Mesenchymal stem cell (in vitro differentiated cells and primary cell): Measurements from ENCODE around the gene ARHGAP24.

Source experiments
- DNase-seq: peaks from one replicate; pipeline ENCODE4 v3.0.0-alpha.2; 2013
- H2AFZ ChIP-seq: one replicate; pipeline ENCODE4 v1.6.1; 2013; ENCODE audit warnings: low read depth, mild to moderate bottlenecking, control low read depth, inconsistent platforms, low read length, moderate library complexity
- H2AK5ac ChIP-seq: 2 replicates; pipeline ENCODE4 v1.6.1; 2013; ENCODE audit warnings: low read length, moderate library complexity, mild to moderate bottlenecking, inconsistent platforms; ENCODE audit not compliant: severe bottlenecking
- H2BK120ac ChIP-seq: one replicate; pipeline ENCODE4 v1.6.1; 2013; ENCODE audit warnings: low read depth, mild to moderate bottlenecking, inconsistent platforms, low read length, moderate library complexity
- H2BK12ac ChIP-seq, 2 experiments: one replicate each; pipeline ENCODE4 v1.6.1; 2013; ENCODE audit warnings: inconsistent platforms in 2 of 2, low read length in 2 of 2, mild to moderate bottlenecking in 2 of 2, moderate library complexity in 2 of 2, control low read depth in 1 of 2
- H2BK15ac ChIP-seq: one replicate; pipeline ENCODE4 v1.6.1; 2013; ENCODE audit warnings: mild to moderate bottlenecking, low read depth, inconsistent platforms; ENCODE audit not compliant: poor library complexity, severe bottlenecking
- H2BK5ac ChIP-seq: 2 replicates; pipeline ENCODE4 v1.6.1; 2013; ENCODE audit warnings: low read depth, mild to moderate bottlenecking, low read length, control low read depth, inconsistent platforms; ENCODE audit not compliant: poor library complexity, severe bottlenecking
- H3K14ac ChIP-seq, 2 experiments: one replicate each; pipeline ENCODE4 v1.6.1; 2013; ENCODE audit warnings: inconsistent platforms in 2 of 2, low read length in 2 of 2, control low read depth in 1 of 2, mild to moderate bottlenecking in 1 of 2, moderate library complexity in 1 of 2
- H3K18ac ChIP-seq, 2 experiments: one replicate each; pipeline ENCODE4 v1.6.1; 2013; ENCODE audit warnings: inconsistent platforms in 2 of 2, low read length in 2 of 2, control low read depth in 1 of 2, low read depth in 1 of 2, mild to moderate bottlenecking in 1 of 2
- H3K23ac ChIP-seq, 2 experiments: one replicate each; pipeline ENCODE4 v1.6.1; 2013; ENCODE audit warnings: inconsistent platforms in 2 of 2, low read length in 2 of 2, mild to moderate bottlenecking in 2 of 2, moderate library complexity in 2 of 2, control low read depth in 1 of 2
- H3K27ac ChIP-seq: 2 replicates; pipeline ENCODE4 v1.5.1; 2013; ENCODE audit warnings: mild to moderate bottlenecking, moderate library complexity, low read length, control low read depth, inconsistent platforms; ENCODE audit not compliant: poor library complexity, severe bottlenecking
- H3K27me3 ChIP-seq, 2 experiments: 2 replicates each; pipeline versions ENCODE4 v1.6.1 to v1.7.0; 2013; ENCODE audit warnings: low read length in 2 of 2, mild to moderate bottlenecking in 2 of 2, moderate library complexity in 2 of 2, control low read depth in 1 of 2, inconsistent platforms in 1 of 2; ENCODE audit not compliant: control insufficient read depth in 1 of 2, insufficient read depth in 1 of 2
- H3K36me3 ChIP-seq, 2 experiments: 2 replicates each; pipeline versions ENCODE4 v1.6.1 to v1.7.0; 2013; ENCODE audit warnings: low read length in 2 of 2, control low read depth in 1 of 2, inconsistent platforms in 1 of 2, low read depth in 1 of 2, mild to moderate bottlenecking in 1 of 2; ENCODE audit not compliant: insufficient read depth in 2 of 2, control insufficient read depth in 1 of 2
- H3K4ac ChIP-seq, 2 experiments: one replicate each; pipeline ENCODE4 v1.6.1; 2013; ENCODE audit warnings: inconsistent platforms in 2 of 2, low read length in 2 of 2, mild to moderate bottlenecking in 2 of 2, moderate library complexity in 2 of 2, control low read depth in 1 of 2, low read depth in 1 of 2
- H3K4me1 ChIP-seq: 2 replicates; pipeline ENCODE4 v1.6.1; 2013; ENCODE audit warnings: low read depth, low read length, control low read depth; ENCODE audit not compliant: control insufficient read depth, insufficient read depth
- H3K4me2 ChIP-seq: 2 replicates; pipeline ENCODE4 v1.6.1; 2013; ENCODE audit warnings: low read length, mild to moderate bottlenecking, inconsistent platforms; ENCODE audit not compliant: poor library complexity, severe bottlenecking
- H3K4me3 ChIP-seq, 2 experiments: 2 replicates each; pipeline versions ENCODE4 v1.5.1 to v1.7.0; 2013; ENCODE audit warnings: low read length in 2 of 2, mild to moderate bottlenecking in 2 of 2, control low read depth in 1 of 2, low read depth in 1 of 2; ENCODE audit not compliant: insufficient read depth in 1 of 2
- H3K79me1 ChIP-seq: replicated peaks from 2 replicates; pipeline ENCODE4 v1.6.1; 2013; ENCODE audit warnings: mild to moderate bottlenecking, control low read depth, low read length, inconsistent platforms; ENCODE audit not compliant: poor library complexity, severe bottlenecking
- H3K9ac ChIP-seq: 2 replicates; pipeline ENCODE4 v1.7.0; 2013; ENCODE audit warnings: mild to moderate bottlenecking, low read length, moderate library complexity
- H3K9me3 ChIP-seq: 2 replicates; pipeline ENCODE4 v1.7.0; 2013; ENCODE audit warnings: mild to moderate bottlenecking, low read length; ENCODE audit not compliant: control insufficient read depth
- H4K8ac ChIP-seq: one replicate; pipeline ENCODE4 v1.6.1; 2013; ENCODE audit warnings: inconsistent platforms, mild to moderate bottlenecking, low read length, moderate library complexity
- H4K91ac ChIP-seq: one replicate; pipeline ENCODE4 v1.6.1; 2013; ENCODE audit warnings: mild to moderate bottlenecking, low read length, inconsistent platforms
- WGBS: methylation state at CpG from one replicate; pipeline ENCODE4 v1.1.7; 2013; ENCODE audit warnings: mixed read lengths; 5-methylcytosine and 5-hydroxymethylcytosine counted together

ARHGAP24 gene

GRCh38 chr4:85595796-85596559 lies 121.0 kb downstream of the ARHGAP24 start:
- H2BK15ac ChIP-seq: no peak overlapping the region
- H3K36me3 ChIP-seq: peaks cover 0 to 5% of the 10 kb centered on the region in 2 experiments
- H3K27me3 ChIP-seq: no peaks in the 10 kb centered on the region
- H3K9me3 ChIP-seq: no peaks in the 10 kb centered on the region
- H4K8ac ChIP-seq: no peak overlapping the region
- no peak overlapping the region for H3K4me2 ChIP-seq
- no peak overlapping the region for H2AFZ ChIP-seq
- no peak for DNase-seq
- no CpG with 5 or more reads among the region's 1 CpG for WGBS
- H3K23ac ChIP-seq: no peak overlapping the region
- no peak overlapping the region for H3K4me3 ChIP-seq
- no peak overlapping the region for H2BK120ac ChIP-seq
- H4K91ac ChIP-seq: no peak overlapping the region
- H3K18ac ChIP-seq: no peak overlapping the region
- no peaks in the 10 kb centered on the region for H3K79me1 ChIP-seq
- H3K4me1 ChIP-seq: no peaks in the 10 kb centered on the region
- no peak overlapping the region for H2AK5ac ChIP-seq
- H3K27ac ChIP-seq: no peak overlapping the region
- no peak overlapping the region for H2BK5ac ChIP-seq
- no peak overlapping the region for H2BK12ac ChIP-seq
- H3K4ac ChIP-seq: no peak overlapping the region
- H3K14ac ChIP-seq: no peak overlapping the region
- H3K9ac ChIP-seq: no peak overlapping the region

- no peak overlapping the region for H3K14ac ChIP-seq
- no peaks in the 10 kb centered on the region for H3K4me1 ChIP-seq
- H4K91ac ChIP-seq: no peak overlapping the region
- no peaks in the 10 kb centered on the region for H3K36me3 ChIP-seq
- H2AK5ac ChIP-seq: no peak overlapping the region
- no peak overlapping the region for H3K9ac ChIP-seq
- DNase-seq: no peak
- H3K4me3 ChIP-seq: no peak overlapping the region
- H3K23ac ChIP-seq: no peak overlapping the region
- H3K18ac ChIP-seq: no peak overlapping the region
- no peak overlapping the region for H2AFZ ChIP-seq
- H3K27ac ChIP-seq: no peak overlapping the region
- no peak overlapping the region for H2BK5ac ChIP-seq
- H3K27me3 ChIP-seq: no peaks in the 10 kb centered on the region
- no peak overlapping the region for H3K4me2 ChIP-seq
- WGBS: no CpG with 5 or more reads among the region's 1 CpG
- no peak overlapping the region for H4K8ac ChIP-seq
- no peak overlapping the region for H2BK15ac ChIP-seq
- no peaks in the 10 kb centered on the region for H3K79me1 ChIP-seq
- H3K4ac ChIP-seq: no peak overlapping the region
- no peak overlapping the region for H2BK12ac ChIP-seq
- H2BK120ac ChIP-seq: no peak overlapping the region
- no peaks in the 10 kb centered on the region for H3K9me3 ChIP-seq
Observed at GRCh38 chr4:85598936-85599335, 124.0 kb downstream of the ARHGAP24 start.

DNA sequence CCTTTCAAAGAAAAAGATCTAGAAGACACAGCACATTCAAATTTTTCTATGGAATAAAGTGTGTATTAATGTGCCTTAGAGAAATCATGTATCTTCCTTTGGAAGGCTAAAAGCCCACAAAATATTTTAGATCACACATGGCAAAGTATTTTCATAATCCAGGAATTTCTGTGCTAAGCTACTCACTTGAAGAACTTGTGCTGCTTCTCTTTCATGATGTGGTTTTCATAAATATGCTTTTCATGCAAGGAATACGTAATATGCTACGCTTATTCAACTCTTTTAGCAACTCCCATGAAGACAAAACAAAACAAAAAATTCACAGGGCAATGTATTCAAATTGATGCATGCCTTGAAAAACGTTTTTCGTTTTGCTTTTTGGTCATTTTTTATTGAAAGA lies 125.6 kb downstream of the ARHGAP24 start:
- H2AFZ ChIP-seq: no peak overlapping the region
- no peaks in the 10 kb centered on the region for H3K4me1 ChIP-seq
- H2BK15ac ChIP-seq: no peak overlapping the region
- no peak overlapping the region for H3K27ac ChIP-seq
- H3K4me3 ChIP-seq: no peak overlapping the region
- no peaks in the 10 kb centered on the region for H3K9me3 ChIP-seq
- 73% methylated on average over 4 of the region's 4 CpGs for WGBS
- H2BK12ac ChIP-seq: no peak overlapping the region
- no peak overlapping the region for H4K91ac ChIP-seq
- no peaks in the 10 kb centered on the region for H3K27me3 ChIP-seq
- H3K36me3 ChIP-seq: no peaks in the 10 kb centered on the region
- no peak for DNase-seq
- H2AK5ac ChIP-seq: no peak overlapping the region
- no peak overlapping the region for H3K14ac ChIP-seq
- H2BK5ac ChIP-seq: no peak overlapping the region
- no peak overlapping the region for H2BK120ac ChIP-seq
- H3K18ac ChIP-seq: no peak overlapping the region
- no peak overlapping the region for H3K23ac ChIP-seq
- no peak overlapping the region for H3K9ac ChIP-seq
- H3K79me1 ChIP-seq: no peaks in the 10 kb centered on the region
- H3K4me2 ChIP-seq: no peak overlapping the region
- H4K8ac ChIP-seq: no peak overlapping the region
- no peak overlapping the region for H3K4ac ChIP-seq

GRCh38 chr4:85603437-85604336 lies 128.7 kb downstream of the ARHGAP24 start:
- 85% methylated on average over 2 of the region's 3 CpGs for WGBS
- DNase-seq: peak; percentile 35

More at GRCh38 chr4:85603437-85604336, 128.7 kb downstream of the ARHGAP24 start:
- Histone ChIP-seq H3K9me3 (no peaks in the 10 kb centered on the region), H3K27me3 (no peaks in the 10 kb centered on the region), H3K23ac (no peak overlapping the region), H3K4me2 (no peak overlapping the region), H2AFZ (no peak overlapping the region), H3K4ac (no peak overlapping the region), H3K4me1 (no peaks in the 10 kb centered on the region), H3K27ac (no peak overlapping the region), H3K4me3 (no peak overlapping the region), H2BK5ac (no peak overlapping the region), H2AK5ac (no peak overlapping the region), H3K9ac (no peak overlapping the region), H4K8ac (no peak overlapping the region), H2BK15ac (no peak overlapping the region), H3K18ac (no peak overlapping the region), H3K14ac (no peak overlapping the region), H2BK120ac (no peak overlapping the region), H2BK12ac (no peak overlapping the region), H3K36me3 (peaks cover 0 to 4% of the 10 kb centered on the region in 2 experiments), H4K91ac (no peak overlapping the region), H3K79me1 (no peaks in the 10 kb centered on the region)
